GM21529 (cell line): ENCODE measurements around the gene BICD1.

ENCODE experiments used
- ATAC-seq: cut with Tn5 transposase; IDR thresholded peaks from one replicate; pipeline ENCODE4 v1.9.1; 2021; ENCODE audit not compliant: unreplicated experiment

Gene BICD1

DNA sequence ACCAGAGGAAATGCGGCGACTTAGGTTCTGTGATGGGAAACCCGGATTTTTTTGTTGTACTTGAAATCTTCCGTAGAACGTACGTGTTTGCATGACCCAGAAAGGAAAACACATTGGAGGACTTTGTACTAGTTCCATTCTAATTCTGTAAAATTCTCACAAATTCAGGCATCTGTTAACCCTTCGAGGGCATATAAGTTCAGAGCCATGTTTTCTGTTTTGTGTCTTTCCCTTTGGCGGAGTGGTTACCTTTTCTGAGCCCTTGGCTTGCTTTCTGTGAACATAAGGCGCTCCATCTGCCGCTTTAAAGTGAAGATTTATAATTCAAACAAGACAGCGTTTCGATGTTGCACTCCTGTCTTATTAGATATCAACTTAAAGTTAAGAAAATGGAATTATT is 34.2 kb downstream of the BICD1 start:
- ATAC-seq = no peak

DNA sequence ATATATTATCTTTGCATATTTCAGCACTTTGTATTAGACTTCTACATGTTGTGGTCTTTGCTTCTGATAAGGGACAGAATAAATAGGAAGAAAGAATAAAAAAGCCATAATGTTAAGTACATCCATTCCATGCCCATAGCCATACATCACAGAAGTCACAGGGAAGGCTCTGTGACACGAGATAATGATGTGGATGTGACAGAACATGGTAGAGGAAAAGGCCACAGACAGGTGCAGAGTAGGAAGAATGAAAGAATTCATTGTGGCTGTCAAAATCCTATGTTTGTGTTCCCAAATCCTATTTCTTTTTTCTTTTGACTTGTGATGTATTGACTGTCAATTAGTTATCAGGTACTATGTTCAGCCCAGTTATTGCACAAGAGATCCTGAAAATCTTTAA is 38.4 kb downstream of the BICD1 start:
- no peak for ATAC-seq

DNA sequence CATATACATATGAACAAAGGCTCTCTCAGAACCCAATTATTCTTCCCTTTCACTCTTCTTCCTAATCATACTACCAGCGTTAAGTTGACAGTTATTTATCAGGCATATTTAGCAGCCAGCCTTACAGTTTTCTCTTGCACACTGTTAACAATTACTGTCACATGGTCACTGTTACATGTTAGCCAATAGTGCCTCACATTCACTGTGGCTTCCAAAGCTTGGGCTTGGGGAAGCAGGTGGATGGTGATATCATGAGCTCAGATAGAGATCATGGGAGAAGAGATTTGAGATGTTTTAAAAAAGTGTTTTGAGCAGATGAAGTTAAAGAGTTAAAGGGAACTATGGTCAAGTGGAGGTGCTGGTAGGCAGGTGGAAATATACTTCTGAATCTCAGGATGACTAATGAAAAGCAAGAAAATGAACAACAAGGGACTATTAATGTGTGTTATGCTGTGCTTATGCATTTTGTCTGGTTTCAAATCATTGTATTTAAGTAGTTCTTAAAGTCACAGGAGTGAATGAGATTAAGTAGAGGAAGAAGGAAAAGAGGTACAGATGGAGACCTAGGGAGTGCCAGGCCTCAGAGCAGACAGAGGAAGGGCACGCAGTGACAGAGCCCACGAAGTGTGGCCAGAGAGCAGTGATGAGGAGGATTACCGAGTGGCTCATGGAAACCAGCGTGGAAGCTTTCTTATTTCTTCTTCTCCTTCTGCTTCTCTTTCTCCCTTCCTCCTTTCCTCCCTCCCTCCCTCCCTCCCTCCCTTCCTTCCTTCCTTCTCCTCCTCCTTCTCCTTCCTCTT is 39.6 kb downstream of the BICD1 start:
- peak; percentile 81 for ATAC-seq

DNA sequence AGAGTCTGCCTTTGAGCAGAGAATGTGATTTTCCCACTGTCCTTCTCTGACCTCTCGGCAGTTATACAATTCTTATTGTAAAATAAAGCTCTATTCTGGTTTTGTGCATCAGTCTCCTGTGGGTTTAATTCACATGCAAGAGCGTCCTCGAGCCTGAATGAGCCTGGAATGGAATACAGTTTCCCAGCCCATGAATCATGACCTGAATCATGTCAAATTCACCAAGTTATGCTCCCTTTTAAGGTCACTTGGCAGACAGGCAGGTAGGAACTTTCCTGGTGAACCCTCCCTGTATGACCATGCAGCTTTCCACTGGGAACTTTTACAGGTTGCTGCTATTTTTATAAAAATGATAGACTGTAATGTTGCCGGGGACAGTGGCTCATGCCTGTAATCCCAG is 41.7 kb downstream of the BICD1 start:
- no peak for ATAC-seq

DNA sequence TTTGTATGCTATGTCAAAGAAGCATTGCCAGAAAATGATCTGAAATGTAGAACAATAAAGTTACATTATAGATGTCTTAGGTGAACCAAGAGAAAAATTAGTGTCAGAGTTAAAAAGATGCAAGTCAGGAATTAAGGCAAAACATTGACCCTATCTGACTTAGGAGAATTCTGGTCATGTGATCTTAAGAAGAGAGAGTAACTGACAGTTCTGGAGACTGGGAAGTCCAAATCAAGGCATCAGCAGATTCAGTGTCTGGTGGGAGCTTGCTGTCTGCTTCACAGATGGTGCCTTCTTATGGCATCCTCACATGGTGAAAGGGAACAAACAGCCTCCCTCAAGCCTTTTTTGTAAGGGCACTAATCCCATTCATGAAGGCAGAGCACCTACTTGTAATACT is 42.8 kb downstream of the BICD1 start:
- no peak for ATAC-seq

DNA sequence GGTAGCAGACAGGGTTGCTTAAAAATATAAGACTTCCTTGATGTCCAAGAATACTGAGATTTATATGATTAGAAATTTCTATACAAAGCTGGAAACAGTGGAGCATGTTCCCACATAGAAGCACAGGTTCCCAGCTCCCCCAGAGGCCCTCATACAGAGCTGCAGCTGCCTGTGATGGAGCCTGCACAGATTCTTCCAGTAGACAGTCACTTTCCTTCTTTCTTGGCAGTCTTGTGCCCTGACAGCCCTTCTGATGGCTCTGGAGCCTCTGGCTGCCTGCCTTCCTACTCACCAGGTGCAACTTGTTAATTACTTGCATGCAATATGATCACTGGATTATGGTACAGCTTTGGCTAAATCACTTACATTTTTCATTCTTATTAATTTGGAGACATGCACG is 44.4 kb downstream of the BICD1 start:
- ATAC-seq = no peak

DNA sequence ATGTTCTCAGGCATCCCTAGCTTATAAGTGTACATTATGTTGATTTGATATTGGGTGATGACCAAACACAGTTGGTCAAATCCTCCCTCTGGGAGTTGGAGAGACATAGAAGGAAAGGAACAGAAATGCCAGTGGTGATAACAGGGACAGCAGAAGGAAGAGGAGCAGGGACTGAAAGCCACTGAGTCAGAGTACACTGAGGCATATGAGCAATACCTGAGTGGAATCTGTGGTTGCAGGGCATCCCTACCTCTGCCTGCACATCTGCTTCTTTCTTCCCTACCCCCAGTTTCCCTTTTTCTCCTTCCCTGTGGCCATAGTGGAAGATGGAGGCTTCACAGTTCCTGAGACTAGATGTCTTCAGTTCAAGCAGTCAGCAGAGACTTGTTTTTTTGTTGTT is 44.9 kb downstream of the BICD1 start:
- no peak for ATAC-seq

DNA sequence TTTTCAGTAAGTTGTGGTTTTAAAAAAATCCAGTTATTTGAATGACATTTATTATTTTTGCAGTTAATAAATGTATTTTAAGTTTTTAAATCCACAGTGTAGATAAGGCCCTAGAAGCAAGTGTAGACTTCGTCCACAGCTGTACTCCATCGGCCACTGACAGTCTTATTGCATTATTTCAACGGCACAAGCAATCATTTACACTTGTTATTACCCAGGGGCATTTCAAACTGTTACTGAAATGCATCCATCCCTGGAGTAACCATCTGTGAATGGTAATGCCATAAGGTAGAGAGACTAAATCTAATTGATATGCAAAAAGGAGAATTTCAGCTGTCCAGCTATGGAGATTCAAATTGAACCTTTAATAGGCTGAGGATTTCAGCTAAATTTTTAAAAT is 48.4 kb downstream of the BICD1 start:
- ATAC-seq = no peak

DNA sequence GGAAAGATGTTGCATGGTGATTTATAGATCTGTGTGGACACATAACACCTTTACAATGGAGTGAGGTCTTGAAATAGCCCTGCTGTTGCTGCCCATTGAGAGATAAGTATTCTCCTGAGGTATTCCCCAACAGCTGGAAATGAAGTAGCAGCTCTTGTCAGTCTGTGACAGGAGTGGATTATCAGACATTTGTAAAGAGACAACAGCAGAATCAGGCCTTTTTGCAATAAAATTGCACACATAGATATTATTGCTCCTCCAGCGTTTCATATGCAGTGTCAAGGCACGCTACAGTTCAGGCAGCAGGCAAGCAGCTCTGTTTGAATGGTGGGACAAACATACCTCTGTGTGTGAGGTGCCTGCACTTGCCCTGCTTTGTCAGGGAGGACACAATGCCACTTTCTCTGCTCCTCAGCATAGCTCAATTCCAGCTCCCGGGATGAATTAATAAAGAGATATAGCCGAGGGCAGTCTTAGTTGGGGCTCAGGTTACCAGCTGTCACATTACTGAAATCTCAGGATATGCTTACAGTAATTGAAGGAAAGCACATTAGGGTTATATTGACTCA is 49.4 kb downstream of the BICD1 start:
- ATAC-seq = no peak

DNA sequence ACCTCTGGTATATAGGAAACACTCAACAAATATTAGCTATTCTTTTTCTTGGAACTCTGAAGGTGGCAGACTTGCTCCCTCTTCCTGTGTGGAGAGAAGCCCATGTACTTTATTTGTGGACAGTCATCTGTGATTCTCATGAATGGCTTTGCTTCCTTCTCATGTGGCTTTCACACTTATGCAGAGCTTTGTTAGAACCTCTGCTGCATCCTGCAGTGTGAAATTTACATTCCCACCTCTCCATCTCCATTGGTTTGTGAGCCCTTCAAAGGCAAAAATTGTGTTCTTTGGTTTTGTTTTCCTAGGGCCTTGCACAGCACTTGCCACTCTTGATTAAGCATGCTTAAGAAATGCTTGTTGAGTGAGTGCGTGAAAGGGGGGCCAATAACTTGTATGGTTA is 51.9 kb downstream of the BICD1 start:
- no peak for ATAC-seq

DNA sequence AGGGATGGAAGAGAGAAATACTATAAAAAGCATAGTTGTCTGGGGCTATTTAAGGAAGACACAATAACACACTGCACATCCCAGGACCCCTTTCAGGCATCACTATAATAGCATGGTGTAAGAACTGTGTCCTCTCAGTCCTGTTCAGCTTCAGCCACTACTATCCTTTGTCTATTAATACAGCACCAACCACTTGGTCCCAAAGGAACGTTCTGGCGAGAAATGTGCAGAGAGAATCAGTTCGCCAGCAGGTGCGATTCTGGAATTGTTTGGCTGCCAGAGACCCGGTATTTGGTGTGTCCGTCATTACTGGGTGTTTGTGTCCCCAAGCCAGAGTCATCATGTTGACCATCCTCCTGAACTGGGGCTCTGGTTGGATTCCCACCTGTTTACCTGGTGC is 52.7 kb downstream of the BICD1 start:
- ATAC-seq = no peak

DNA sequence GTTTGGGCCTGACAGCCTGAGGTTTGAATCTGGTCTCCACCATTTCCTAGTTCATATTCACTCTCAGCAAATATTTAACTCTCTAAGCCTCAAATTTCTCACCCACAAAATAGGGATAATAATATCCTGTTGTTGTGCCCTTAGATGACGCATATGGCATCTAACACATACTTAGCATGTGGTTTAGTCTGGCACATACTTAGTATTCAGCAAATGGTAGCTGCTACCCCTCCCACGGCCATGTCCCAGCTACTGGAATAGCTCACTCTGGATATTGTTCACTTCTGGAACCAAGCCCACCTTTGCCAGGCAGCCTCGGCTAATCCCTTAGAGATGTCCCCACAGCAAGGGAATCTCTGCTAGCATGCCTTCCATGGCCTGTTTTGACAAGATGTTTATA is 53.3 kb downstream of the BICD1 start:
- no peak for ATAC-seq

DNA sequence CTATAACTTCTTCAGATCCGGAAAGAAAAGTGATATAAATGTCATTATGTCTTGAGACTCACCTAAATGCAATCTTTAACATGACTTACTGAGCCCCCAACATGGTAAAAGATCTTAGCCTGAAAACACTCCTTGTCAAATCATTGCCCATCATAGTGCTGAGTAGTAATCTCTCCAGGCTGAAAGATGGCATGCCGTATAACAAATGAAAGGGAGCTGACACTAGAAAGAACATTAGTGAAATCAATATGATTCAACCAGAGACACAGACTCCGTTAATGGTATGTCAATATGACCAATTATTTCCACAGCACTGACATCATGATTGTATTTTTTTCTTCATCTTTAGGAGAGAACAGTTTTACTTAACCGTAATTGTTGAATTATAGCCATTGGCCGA is 54.4 kb downstream of the BICD1 start:
- no peak for ATAC-seq

DNA sequence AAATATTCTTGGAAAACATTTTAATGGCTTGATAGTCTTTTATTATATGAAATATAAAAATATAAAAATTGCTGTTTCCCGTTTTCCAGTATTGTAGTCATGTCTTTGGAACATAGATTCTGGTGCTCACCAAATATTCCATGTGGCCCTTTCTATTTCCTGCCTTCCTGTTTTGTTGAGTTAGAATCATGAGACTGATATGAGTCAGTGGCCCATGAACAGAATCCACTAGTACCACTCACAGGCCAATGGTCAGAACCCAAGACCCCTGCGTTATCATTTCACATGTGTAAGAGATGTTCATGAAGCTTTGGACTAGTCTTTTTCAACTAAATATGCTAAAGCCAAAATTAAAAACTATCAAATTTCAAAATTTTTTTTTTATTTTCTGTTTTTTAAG is 56.9 kb downstream of the BICD1 start:
- ATAC-seq = no peak

DNA sequence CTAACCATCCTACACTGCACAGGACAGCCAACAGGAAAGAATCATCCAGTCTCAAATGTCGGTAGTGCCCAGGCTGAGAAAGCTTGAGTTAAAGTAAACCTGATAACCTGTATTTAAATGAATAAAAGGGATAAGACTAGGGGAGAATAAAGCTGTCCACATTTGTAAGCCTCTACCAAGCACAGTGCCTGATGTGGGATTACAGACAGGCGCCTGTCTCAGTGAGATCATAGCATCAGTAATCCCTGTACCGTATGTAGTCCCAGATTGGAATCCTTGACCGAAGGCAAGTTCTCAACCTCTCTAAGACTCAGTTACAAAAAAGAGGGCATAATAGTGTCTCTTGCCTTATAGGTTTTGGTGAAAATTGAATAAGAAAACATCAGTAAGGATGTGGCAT is 59.9 kb downstream of the BICD1 start:
- ATAC-seq = no peak

DNA sequence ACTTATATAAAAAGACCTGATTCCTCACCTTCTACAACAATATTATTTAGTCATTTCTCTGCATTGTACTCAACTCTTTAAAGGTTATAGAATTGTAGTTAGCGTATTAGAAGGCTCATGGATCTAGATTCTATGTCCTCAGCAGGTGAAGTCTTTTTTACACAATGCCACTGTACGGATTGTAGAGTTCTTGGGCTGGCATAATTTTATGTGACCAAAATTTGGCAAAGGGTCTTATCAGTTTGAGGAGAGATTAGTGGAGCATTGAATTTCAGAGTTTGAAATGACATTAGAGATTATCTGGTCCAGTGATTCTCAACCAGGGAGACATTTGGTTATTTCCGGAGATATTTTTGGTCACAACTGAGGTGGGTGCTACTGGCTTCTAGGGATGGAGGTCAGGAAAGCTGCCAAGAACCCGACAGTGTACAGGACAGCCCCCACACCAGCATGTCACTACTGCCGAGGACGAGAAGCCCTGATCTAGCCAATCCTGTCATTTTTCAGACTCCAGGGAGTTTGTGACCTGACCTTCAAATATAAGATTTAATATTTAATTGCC is 63.9 kb downstream of the BICD1 start:
- ATAC-seq = no peak

DNA sequence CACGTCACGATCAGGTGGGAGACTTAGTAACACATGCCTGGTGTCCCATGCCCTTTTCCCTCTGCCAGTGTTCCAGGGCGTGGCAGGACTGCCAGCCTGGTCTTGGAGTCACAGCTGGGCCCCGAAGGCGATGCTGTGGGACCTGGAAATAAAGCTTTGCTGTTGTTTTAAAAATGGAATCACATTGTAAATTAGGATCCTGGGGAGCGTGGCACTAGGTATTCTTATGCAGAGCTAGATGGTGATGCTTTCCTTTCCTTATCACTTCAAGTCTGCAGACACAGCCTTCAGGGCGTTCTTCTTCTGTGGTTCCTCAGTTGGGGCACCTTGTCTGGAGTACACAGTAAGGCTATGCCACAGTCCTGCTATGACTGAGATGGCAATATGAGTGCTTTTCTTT is 64.6 kb downstream of the BICD1 start:
- no peak for ATAC-seq

DNA sequence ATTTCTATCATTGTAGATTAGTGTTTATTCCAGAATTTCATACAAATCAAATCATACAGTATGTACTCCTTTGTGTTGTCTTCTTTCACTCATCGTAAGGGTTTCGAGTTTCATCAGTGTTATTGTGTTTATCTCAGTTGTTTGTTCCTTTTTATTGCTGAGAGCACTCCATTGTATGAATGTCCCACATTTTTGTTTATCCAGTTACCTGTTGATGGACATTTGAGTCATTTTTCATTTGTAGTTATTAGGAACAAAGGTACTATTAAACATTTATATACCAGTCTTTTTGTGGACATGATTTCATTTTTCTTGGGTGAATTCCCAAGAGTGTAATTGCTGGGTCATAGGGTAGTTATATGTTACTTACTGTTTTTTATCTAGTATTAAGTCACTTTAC is 70.0 kb downstream of the BICD1 start:
- no peak for ATAC-seq

DNA sequence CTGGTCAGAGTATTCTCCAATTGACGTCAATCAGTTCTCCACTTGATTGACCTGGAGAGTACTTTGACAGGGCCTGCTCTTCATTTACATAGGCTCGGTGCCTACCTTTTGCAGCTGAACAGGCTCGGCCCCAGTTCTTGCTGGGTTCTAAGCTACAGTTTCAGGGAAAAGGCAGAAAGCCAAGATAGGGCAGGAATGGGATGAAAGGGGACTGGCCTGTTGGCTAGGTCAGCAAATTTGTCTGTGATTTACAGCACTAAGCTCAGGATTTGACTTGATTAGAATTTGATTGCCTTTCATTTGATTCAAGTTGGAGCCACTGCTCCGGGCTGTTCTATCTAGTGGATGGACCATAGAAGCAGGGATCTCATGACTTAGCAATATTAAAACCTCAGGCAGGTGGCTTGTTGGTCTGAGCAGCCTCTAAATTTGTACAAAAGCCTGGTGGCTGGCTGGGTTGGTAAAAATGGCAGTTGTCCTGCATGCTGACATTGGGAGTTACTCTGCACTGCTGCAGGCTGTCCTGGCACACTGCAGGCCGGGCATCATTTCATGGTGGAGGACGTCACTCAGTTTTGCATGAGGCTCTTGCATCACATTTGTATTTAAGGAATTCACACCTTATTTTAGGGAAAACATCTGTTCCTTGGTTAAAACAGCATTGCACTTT is 71.8 kb downstream of the BICD1 start:
- ATAC-seq = no peak

DNA sequence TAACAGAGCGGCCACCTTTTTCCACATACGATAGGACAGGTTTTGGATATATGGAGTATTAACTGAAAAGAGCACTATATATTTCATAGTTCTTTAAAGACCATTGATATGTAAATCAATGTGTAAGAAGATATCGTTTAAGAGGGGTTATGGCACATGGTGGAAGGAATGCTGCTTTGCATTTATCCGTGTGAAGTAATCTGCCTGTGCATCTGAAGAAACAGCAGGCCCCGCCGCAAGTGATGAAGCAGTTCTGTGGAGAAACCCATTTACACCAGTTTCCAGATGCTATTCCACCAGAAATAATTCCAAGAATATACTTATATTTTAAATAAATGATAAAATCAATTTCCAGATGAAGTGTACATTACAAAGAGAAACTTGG is 72.4 kb downstream of the BICD1 start:
- no peak for ATAC-seq

DNA sequence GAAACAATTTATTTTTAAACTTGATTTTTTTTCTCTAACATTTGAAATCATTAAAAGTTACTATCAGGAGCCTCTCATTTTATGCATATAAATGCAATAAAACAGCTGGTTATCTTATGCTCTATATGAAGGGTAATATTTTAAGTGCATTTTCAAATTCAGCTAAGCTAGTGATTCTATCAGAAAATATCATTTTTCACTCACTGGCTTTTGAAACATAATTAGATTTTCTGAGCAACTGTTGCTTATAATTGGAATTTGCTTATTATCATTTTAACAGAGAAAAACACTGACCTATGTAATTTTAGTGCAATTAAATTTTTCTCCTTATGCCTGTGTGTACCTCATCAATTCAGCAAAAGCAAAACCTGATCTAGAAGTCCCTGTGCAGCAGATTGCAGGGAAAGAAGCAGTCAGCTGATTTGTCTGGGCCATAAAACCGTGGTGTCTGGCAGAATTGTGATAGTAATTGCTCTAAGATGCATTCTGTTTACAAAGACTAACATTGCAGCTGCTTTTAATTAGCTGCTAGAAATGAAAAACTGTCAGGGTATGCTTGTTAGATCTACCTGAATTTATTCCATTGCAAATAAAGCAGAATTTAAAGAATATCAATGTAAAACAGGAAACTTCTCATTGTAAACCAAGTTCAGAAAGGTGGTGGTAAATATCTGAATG is 75.0 kb downstream of the BICD1 start:
- no peak for ATAC-seq

DNA sequence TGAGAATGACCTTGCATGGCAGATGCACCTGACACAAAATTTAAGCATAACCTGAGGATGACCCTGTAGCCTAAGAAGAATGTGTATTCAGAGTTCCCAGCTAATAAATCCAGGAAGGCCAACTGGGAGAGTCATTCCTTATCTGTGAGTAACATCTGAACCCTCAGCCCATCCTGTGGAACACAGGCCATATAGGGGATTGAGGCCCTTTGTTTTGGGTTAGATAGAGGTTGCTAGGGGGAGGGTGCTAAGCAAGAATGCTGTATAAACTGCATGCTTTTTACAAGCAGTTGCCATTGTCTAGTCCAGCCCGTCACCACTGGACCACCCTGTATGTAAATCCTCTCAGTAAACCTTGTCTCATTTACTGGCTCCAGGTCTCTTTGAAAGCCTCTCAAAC is 77.0 kb downstream of the BICD1 start:
- no peak for ATAC-seq
